H9 (cell line): ENCODE measurements around the gene SH3BGRL3. TPM values are rescaled to one million over a fixed set of nuclear protein-coding genes. Genes with fewer than 3 reads are reported as not detected.

ENCODE experiments used
- DNase-seq: peaks from one replicate; pipeline ENCODE4 v3.0.0-alpha.2; 2017
- H2AFZ ChIP-seq: one replicate; pipeline ENCODE4 v1.6.1; 2013; ENCODE audit warnings: mild to moderate bottlenecking, low read length, control low read depth, moderate library complexity
- H2AK5ac ChIP-seq: 2 replicates; pipeline ENCODE4 v1.6.1; 2013; ENCODE audit warnings: low read length, control low read depth, mixed read lengths; ENCODE audit not compliant: insufficient read length
- H2BK120ac ChIP-seq: one replicate; pipeline ENCODE4 v1.6.1; 2013; ENCODE audit warnings: low read depth, mild to moderate bottlenecking, low read length, control low read depth, inconsistent platforms; ENCODE audit not compliant: poor library complexity, severe bottlenecking
- H2BK12ac ChIP-seq: 2 replicates; pipeline ENCODE4 v1.6.1; 2013; ENCODE audit warnings: low read length, control low read depth, mixed read lengths, low read depth; ENCODE audit not compliant: insufficient read length
- H2BK15ac ChIP-seq: 2 replicates; pipeline ENCODE4 v1.6.1; 2013; ENCODE audit warnings: low read depth, low read length, control low read depth
- H2BK20ac ChIP-seq: one replicate; pipeline ENCODE4 v1.6.1; 2013; ENCODE audit warnings: low read depth, mild to moderate bottlenecking, low read length, control low read depth, inconsistent platforms; ENCODE audit not compliant: poor library complexity, severe bottlenecking
- H2BK5ac ChIP-seq: 2 replicates; pipeline ENCODE4 v1.6.1; 2013; ENCODE audit warnings: low read length, control low read depth, mixed read lengths; ENCODE audit not compliant: insufficient read length
- H3K14ac ChIP-seq: 2 replicates; pipeline ENCODE4 v1.6.1; 2013; ENCODE audit warnings: low read length, control low read depth; ENCODE audit not compliant: insufficient read depth
- H3K18ac ChIP-seq: 2 replicates; pipeline ENCODE4 v1.6.1; 2013; ENCODE audit warnings: low read depth, mild to moderate bottlenecking, mixed read lengths, low read length, control low read depth; ENCODE audit not compliant: insufficient read length
- H3K23ac ChIP-seq: 2 replicates; pipeline ENCODE4 v1.6.1; 2013; ENCODE audit warnings: low read length, control low read depth, mixed read lengths, low read depth; ENCODE audit not compliant: insufficient read length
- H3K23me2 ChIP-seq: 2 replicates; pipeline ENCODE4 v1.6.1; 2013; ENCODE audit warnings: low read depth, mild to moderate bottlenecking, mixed read lengths, low read length, control low read depth; ENCODE audit not compliant: insufficient read length, poor library complexity, severe bottlenecking
- H3K27ac ChIP-seq: 2 replicates; pipeline ENCODE4 v1.5.1; 2013; ENCODE audit warnings: low read length, control low read depth, mixed read lengths, low read depth; ENCODE audit not compliant: insufficient read length
- H3K27me3 ChIP-seq: 2 replicates; pipeline ENCODE4 v1.6.1; 2013; ENCODE audit warnings: low read length, control low read depth, inconsistent platforms; ENCODE audit not compliant: insufficient read depth
- H3K4ac ChIP-seq: 2 replicates; pipeline ENCODE4 v1.6.1; 2013; ENCODE audit warnings: low read depth, mild to moderate bottlenecking, control low read depth, inconsistent platforms, low read length, moderate library complexity
- H3K4me1 ChIP-seq: 2 replicates; pipeline ENCODE4 v1.6.1; 2013; ENCODE audit warnings: low read length, control low read depth, inconsistent platforms; ENCODE audit not compliant: insufficient read depth
- H3K4me2 ChIP-seq: 2 replicates; pipeline ENCODE4 v1.6.1; 2013; ENCODE audit warnings: low read length, control low read depth, mixed read lengths; ENCODE audit not compliant: insufficient read length, insufficient read depth
- H3K56ac ChIP-seq: 2 replicates; pipeline ENCODE4 v1.6.1; 2013; ENCODE audit warnings: low read depth, mild to moderate bottlenecking, mixed read lengths, low read length, control low read depth; ENCODE audit not compliant: insufficient read length
- H3K79me1 ChIP-seq: 2 replicates; pipeline ENCODE4 v1.6.1; 2013; ENCODE audit warnings: low read depth, mild to moderate bottlenecking, moderate library complexity, low read length, control low read depth, inconsistent platforms; ENCODE audit not compliant: insufficient read depth, poor library complexity, severe bottlenecking
- H3K79me2 ChIP-seq: 2 replicates; pipeline ENCODE4 v1.6.1; 2013; ENCODE audit warnings: low read length, control low read depth, inconsistent platforms; ENCODE audit not compliant: insufficient read depth
- H3K9ac ChIP-seq: 2 replicates; pipeline ENCODE4 v1.6.1; 2013; ENCODE audit warnings: low read length, control low read depth, mixed read lengths; ENCODE audit not compliant: insufficient read length; ENCODE audit errors: extremely low read depth
- H3K9me3 ChIP-seq: one replicate; pipeline ENCODE4 v1.6.1; 2013; ENCODE audit warnings: low read depth, low read length, inconsistent platforms; ENCODE audit not compliant: control insufficient read depth
- H3T11ph ChIP-seq: one replicate; pipeline ENCODE4 v1.6.1; 2013; ENCODE audit warnings: mild to moderate bottlenecking, low read length, control low read depth, inconsistent platforms
- H4K20me1 ChIP-seq: one replicate; pipeline ENCODE4 v1.6.1; 2013; ENCODE audit not compliant: control insufficient read depth, insufficient read length, insufficient read depth
- H4K5ac ChIP-seq: 2 replicates; pipeline ENCODE4 v1.6.1; 2013; ENCODE audit warnings: low read depth, mild to moderate bottlenecking, mixed read lengths, low read length, control low read depth; ENCODE audit not compliant: insufficient read length
- H4K8ac ChIP-seq: replicated peaks from 2 replicates; pipeline ENCODE4 v1.6.1; 2013; ENCODE audit warnings: low read length, control low read depth, mixed read lengths, low read depth; ENCODE audit not compliant: insufficient read length
- H4K91ac ChIP-seq: 2 replicates; pipeline ENCODE4 v1.6.1; 2013; ENCODE audit warnings: low read depth, mild to moderate bottlenecking, moderate library complexity, mixed read lengths, low read length, control low read depth; ENCODE audit not compliant: insufficient read length
- H3K27ac Mint-ChIP-seq, 3 experiments: 2 replicates in 2 of 3; 3 replicates in 1 of 3; pipeline ENCODE4 v1.8.0; 2020 to 2021; ENCODE audit warnings: mixed read lengths in 3 of 3, mild to moderate bottlenecking in 1 of 3, moderate library complexity in 1 of 3
- H3K27me3 Mint-ChIP-seq: 2 replicates; pipeline ENCODE4 v1.8.0; 2021; ENCODE audit warnings: low read depth, mild to moderate bottlenecking, moderate library complexity, mixed read lengths
- H3K36me3 Mint-ChIP-seq, 3 experiments: 2 replicates in 2 of 3; 3 replicates in 1 of 3; pipeline ENCODE4 v1.8.0; 2020 to 2021; ENCODE audit warnings: low read depth in 3 of 3, mixed read lengths in 3 of 3; ENCODE audit not compliant: insufficient read depth in 1 of 3
- H3K4me1 Mint-ChIP-seq, 2 experiments: 2 replicates each; pipeline ENCODE4 v1.8.0; 2020; ENCODE audit warnings: mixed read lengths in 2 of 2
- H3K4me3 Mint-ChIP-seq, 2 experiments: 2 replicates in 1 of 2; 3 replicates in 1 of 2; pipeline ENCODE4 v1.8.0; 2020 to 2021; ENCODE audit warnings: mild to moderate bottlenecking in 2 of 2, mixed read lengths in 2 of 2, moderate library complexity in 1 of 2
- H3K9me3 Mint-ChIP-seq, 2 experiments: 2 replicates in 1 of 2; 3 replicates in 1 of 2; pipeline ENCODE4 v1.8.0; 2020; ENCODE audit warnings: mild to moderate bottlenecking in 2 of 2, mixed read lengths in 2 of 2, moderate library complexity in 1 of 2
- CTCF ChIP-seq: fragments of 200-600 bp; sonication (generic); conservative IDR thresholded peaks from 3 replicates; pipeline ENCODE4 v1.8.0; 2021; ENCODE audit warnings: antibody characterized with exemption, mild to moderate bottlenecking
- WGBS: extraction: QIAGEN DNeasy Blood & Tissue Kit; methylation state at CpG from one replicate; pipeline ENCODE4 v1.1.7; 2013; ENCODE audit warnings: missing lambda C conversion rate, low lambda C conversion rate, mixed read lengths; ENCODE audit not compliant: insufficient read length; ENCODE audit errors: extremely low coverage; 5-methylcytosine and 5-hydroxymethylcytosine counted together
- total RNA-seq: library from RNA; stranded (reverse); gene quantifications from 2 replicates; pipeline ENCODE4 v1.2.1, GENCODE V29; 2021

SH3BGRL3 gene
- total RNA-seq, 1 experiment from 2014 or later = 86.3 TPM

GRCh38 chr1:26278303-26278702, 1.6 kb upstream of the SH3BGRL3 start:
- no peak overlapping the region for H3K4me3 Mint-ChIP-seq
- WGBS = no CpG with 5 or more reads among the region's 4 CpGs
- no peak overlapping the region for H3T11ph ChIP-seq
- no peak overlapping the region for H4K8ac ChIP-seq
- no peaks in the 10 kb centered on the region; the same call in 1 of the 2 replicates for H3K27me3 Mint-ChIP-seq
- peaks cover 13% of the 10 kb centered on the region for H3K23me2 ChIP-seq
- H3K23ac ChIP-seq = no peak overlapping the region
- no peak overlapping the region for H3K27ac ChIP-seq
- H2AFZ ChIP-seq = no peak overlapping the region
- H3K27ac Mint-ChIP-seq = peak overlapping the region in 1 of 3 experiments; percentile 69; a peak in 1 of 7 replicates
- DNase-seq = no peak
- no peaks in the 10 kb centered on the region for H3K79me1 ChIP-seq
- H2BK20ac ChIP-seq = no peak overlapping the region
- TF ChIP-seq CTCF = no peak
- no peak overlapping the region for H3K9ac ChIP-seq
- H2BK120ac ChIP-seq = no peak overlapping the region
- H2BK15ac ChIP-seq = no peak overlapping the region
- peaks cover 11% of the 10 kb centered on the region; the same call in 1 of the 2 replicates for H3K4me1 ChIP-seq
- H4K5ac ChIP-seq = no peak overlapping the region
- no peaks in the 10 kb centered on the region for H3K9me3 Mint-ChIP-seq
- peaks cover 2% of the 10 kb centered on the region for H4K20me1 ChIP-seq
- H3K36me3 Mint-ChIP-seq = peaks cover 46 to 61% (median 55%) of the 10 kb centered on the region in 3 experiments
- no peaks in the 10 kb centered on the region for H3K9me3 ChIP-seq
- peaks cover 52 to 54% of the 10 kb centered on the region in 2 experiments for H3K4me1 Mint-ChIP-seq
- H2BK12ac ChIP-seq = no peak overlapping the region
- H3K27me3 ChIP-seq = no peaks in the 10 kb centered on the region
- H2AK5ac ChIP-seq = no peak overlapping the region
- no peak overlapping the region for H2BK5ac ChIP-seq
- H3K56ac ChIP-seq = no peak overlapping the region
- H3K79me2 ChIP-seq = no peaks in the 10 kb centered on the region
- H4K91ac ChIP-seq = no peak overlapping the region
- H3K4ac ChIP-seq = no peak overlapping the region
- H3K4me2 ChIP-seq = no peak overlapping the region
- no peak overlapping the region for H3K14ac ChIP-seq
- H3K18ac ChIP-seq = no peak overlapping the region
